ENCODE results near the gene RC3H2.

RC3H2 gene

GRCh38 chr9:122800066-122801060 is 104.8 kb downstream of the RC3H2 start, which contains the start of gene OR1K1:
OR1K1 (plus strand) TSS chr9:122800123; CDS start chr9:122800123, 0 bp downstream.
- no peak for DNase-seq (ENCODE audit: low read depth)

- DNase-seq (ENCODE audit: low read depth), result no peak
These were observed 107.7 kb downstream of the RC3H2 start for GRCh38 chr9:122797316-122798063.
